A549 (cell line): ENCODE data around the gene BEST2. TPM values are rescaled to one million over a fixed set of nuclear protein-coding genes. Genes with fewer than 3 reads are reported as not detected.

Experiments
- ATAC-seq, 2 experiments: fragments of 200-7000 bp in 1 of 2; fragments of >200 bp in 1 of 2; cut with Nextera tagmentation in 1 of 2; cut with Tn5 transposase in 1 of 2; 3 replicates each; pipeline versions ENCODE4 v1.8.0 to v1.9.1; 2018 to 2020; ENCODE audit warnings: mild to moderate bottlenecking in 1 of 2, moderate library complexity in 1 of 2
- CTCF ChIA-PET: fragments of 300-600 bp; sonication (Branson Sonifier 250); formaldehyde crosslinking; extraction: SDS; loops from one replicate; lab custom pipeline; 2021; ENCODE audit warnings: antibody characterized with exemption, inconsistent platforms; lab: Yijun Ruan, JAX
- POLR2A ChIA-PET: fragments of 350-600 bp; formaldehyde crosslinking; extraction: SDS; loops from one replicate; lab custom pipeline; 2021; ENCODE audit warnings: antibody characterized with exemption, inconsistent platforms; lab: Yijun Ruan, JAX
- DNase-seq, 2 experiments: peaks; one replicate each; pipeline versions ENCODE4 v3.0.0 to v3.0.0-alpha.2; 2011 to 2016; ENCODE audit warnings: low read depth in 1 of 2, low spot score in 1 of 2
- FAIRE-seq: peaks from 2 replicates; lab custom pipeline; 2011; peaks lifted over from hg19 to GRCh38; lab: Jason Lieb, UNC
- H3K27ac ChIP-seq, 2 experiments: fragments of >200 bp; sonication (Bioruptor Twin); formaldehyde crosslinking; 3 replicates each; pipeline ENCODE4 v1.5.1; 2016 to 2017
- H3K4me1 ChIP-seq: fragments of >200 bp; sonication (Bioruptor Twin); formaldehyde crosslinking; 3 replicates; pipeline ENCODE4 v1.6.1; 2016
- H3K4me2 ChIP-seq: fragments of >200 bp; sonication (Bioruptor Twin); formaldehyde crosslinking; 3 replicates; pipeline ENCODE4 v1.6.1; 2016
- H3K4me3 ChIP-seq: fragments of >200 bp; sonication (Bioruptor Twin); formaldehyde crosslinking; 3 replicates; pipeline ENCODE4 v1.5.1; 2016
- H3K9me3 ChIP-seq: fragments of >200 bp; sonication (Bioruptor Twin); formaldehyde crosslinking; 3 replicates; pipeline ENCODE4 v1.6.1; 2016
- CBX2 ChIP-seq: fragments of 200-600 bp; sonication (generic); IDR thresholded peaks from 2 replicates; pipeline ENCODE4 v1.6.1; 2016; ENCODE audit warnings: low read depth, mild to moderate bottlenecking, borderline replicate concordance
- E2F6 ChIP-seq: IDR thresholded peaks from 2 replicates; pipeline ENCODE4 v1.6.1; 2012; ENCODE audit warnings: low read depth, borderline replicate concordance
- EHF ChIP-seq: fragments of 250-450 bp; sonication (Bioruptor Pico); IDR thresholded peaks from 2 replicates; pipeline ENCODE4 v1.5.0; 2020; ENCODE audit warnings: mild to moderate bottlenecking
- EP300 ChIP-seq, 2 experiments: fragments of >200 bp; sonication (Bioruptor Twin); formaldehyde crosslinking; IDR thresholded peaks; 2 replicates in 1 of 2; 3 replicates in 1 of 2; pipeline ENCODE4 v1.6.1; 2016 to 2017
- FOSL2 ChIP-seq, 2 experiments: fragments of 450-650 bp in 1 of 2; fragments of >200 bp in 1 of 2; sonication (Bioruptor Twin) in 1 of 2; formaldehyde crosslinking; IDR thresholded peaks; 2 replicates each; pipeline versions ENCODE4 v1.5.0 to v1.6.1; 2016 to 2020; ENCODE audit warnings: mild to moderate bottlenecking in 1 of 2, moderate library complexity in 1 of 2
- GATA3 ChIP-seq: IDR thresholded peaks from 2 replicates; pipeline ENCODE4 v1.6.1; 2012; ENCODE audit warnings: borderline replicate concordance
- HDAC2 ChIP-seq: fragments of 200-600 bp; sonication (generic); IDR thresholded peaks from 2 replicates; pipeline ENCODE4 v1.6.1; 2016
- HEYL ChIP-seq: fragments of 250-450 bp; sonication (Bioruptor Pico); IDR thresholded peaks from 2 replicates; pipeline ENCODE4 v1.8.0; 2021; ENCODE audit warnings: mild to moderate bottlenecking, moderate library complexity
- HOXB13 ChIP-seq: fragments of 250-450 bp; sonication (Bioruptor Pico); IDR thresholded peaks from 2 replicates; pipeline ENCODE4 v1.5.0; 2020; ENCODE audit warnings: low read depth, mild to moderate bottlenecking, moderate library complexity
- HOXB5 ChIP-seq: fragments of 250-450 bp; sonication (Bioruptor Pico); IDR thresholded peaks from 2 replicates; pipeline ENCODE4 v1.5.0; 2020; ENCODE audit warnings: mild to moderate bottlenecking, moderate library complexity
- JUN ChIP-seq, 2 experiments: fragments of >200 bp; sonication (Bioruptor Twin); formaldehyde crosslinking; IDR thresholded peaks; 2 replicates in 1 of 2; 3 replicates in 1 of 2; pipeline ENCODE4 v1.6.1; 2016 to 2017
- MYC ChIP-seq: IDR thresholded peaks from 2 replicates; pipeline ENCODE4 v1.6.1; 2012; ENCODE audit warnings: mild to moderate bottlenecking, inconsistent platforms, low read length, improper control_type of control experiment, borderline replicate concordance
- NFE2L2 ChIP-seq: fragments of 150-350 bp; conservative IDR thresholded peaks from 2 replicates; pipeline ENCODE4 v1.6.1; 2014; ENCODE audit warnings: low read length
- POLR2A ChIP-seq: IDR thresholded peaks from 2 replicates; pipeline ENCODE4 v1.6.1; 2012; ENCODE audit warnings: mild to moderate bottlenecking, low read length
- POLR2AphosphoS2 ChIP-seq: conservative IDR thresholded peaks from 2 replicates; pipeline ENCODE4 v1.6.1; 2012; ENCODE audit warnings: low read length, improper control_type of control experiment, inconsistent platforms
- RAD21 ChIP-seq, 2 experiments: fragments of >200 bp in 1 of 2; sonication (Bioruptor Twin) in 1 of 2; formaldehyde crosslinking in 1 of 2; IDR thresholded peaks in 1 of 2; conservative IDR thresholded peaks in 1 of 2; 2 replicates in 1 of 2; 3 replicates in 1 of 2; pipeline ENCODE4 v1.6.1; 2012 to 2018; ENCODE audit warnings: inconsistent platforms in 1 of 2
- RARB ChIP-seq: fragments of 250-450 bp; sonication (Bioruptor Pico); IDR thresholded peaks from 2 replicates; pipeline ENCODE4 v1.8.0; 2021; ENCODE audit warnings: mild to moderate bottlenecking, moderate library complexity
- RCOR1 ChIP-seq: fragments of 150-350 bp; IDR thresholded peaks from 2 replicates; pipeline ENCODE4 v1.6.1; 2014; ENCODE audit warnings: antibody characterized with exemption, low read length, low read depth
- REST ChIP-seq: fragments of 200-600 bp; sonication (generic); IDR thresholded peaks from 2 replicates; pipeline ENCODE4 v1.6.1; 2016; ENCODE audit warnings: antibody characterized with exemption, mild to moderate bottlenecking, moderate library complexity
- SREBF2 ChIP-seq: fragments of 450-650 bp; IDR thresholded peaks from 2 replicates; pipeline ENCODE4 v1.6.1; 2014; ENCODE audit warnings: mild to moderate bottlenecking, moderate library complexity
- USF2 ChIP-seq: fragments of 450-650 bp; IDR thresholded peaks from 2 replicates; pipeline ENCODE4 v1.6.1; 2014; ENCODE audit warnings: antibody characterized with exemption
- ZFP36 ChIP-seq: fragments of 450-650 bp; IDR thresholded peaks from 2 replicates; pipeline ENCODE4 v1.6.1; 2014; ENCODE audit warnings: borderline replicate concordance; ENCODE audit not compliant: partially characterized antibody
- ZNF302 ChIP-seq: fragments of 250-450 bp; sonication (Bioruptor Pico); IDR thresholded peaks from 2 replicates; pipeline ENCODE4 v1.9.0; 2021; ENCODE audit warnings: inconsistent platforms, mild to moderate bottlenecking, moderate library complexity
- ZSCAN20 ChIP-seq: fragments of 250-450 bp; sonication (Bioruptor Pico); IDR thresholded peaks from 2 replicates; pipeline ENCODE4 v1.8.0; 2022; ENCODE audit warnings: mild to moderate bottlenecking, moderate library complexity
- WGBS: methylation state at CpG from one replicate; pipeline ENCODE4 v1.1.6; 2017; ENCODE audit errors: missing lambda C conversion rate; 5-methylcytosine and 5-hydroxymethylcytosine counted together
- polyA plus RNA-seq, 4 experiments: library from polyadenylated mRNA; depleted of rRNA in 3 of 4; stranded (reverse); fragments of >200 nt; fragmentation: RNase III in 1 of 4; extraction: RNeasy Plus Mini Kit Qiagen cat#74134 plus additional on column Dnase treatment in 1 of 4; gene quantifications; 2 replicates in 3 of 4; 3 replicates in 1 of 4; pipeline ENCODE4 v1.2.3, GENCODE V29; 2011 to 2017
- TF ChIP-seq, protein P1 (sequence below): IDR thresholded peaks from 2 replicates; pipeline ENCODE4 v1.6.1; 2012
- TF ChIP-seq, protein P2 (sequence below): fragments of 250-450 bp; sonication (Bioruptor Pico); IDR thresholded peaks from 2 replicates; pipeline ENCODE4 v1.5.0; 2020; ENCODE audit warnings: low read depth, mild to moderate bottlenecking, moderate library complexity

Gene BEST2
- polyA plus RNA-seq, 2 of the 4 experiments (the other 2 are of a cell fraction), result not detected

GRCh38 chr19:12715929-12716328 is 35.7 kb upstream of the BEST2 start:
- Histone ChIP-seq H3K4me1 (peaks cover 5% of the 10 kb centered on the region; the same call in 1 of the 3 replicates), H3K27ac (no peak overlapping the region), H3K9me3 (no peaks in the 10 kb centered on the region), H3K4me2 (no peak overlapping the region), H3K4me3 (no peak overlapping the region)
- ATAC-seq (no peak), FAIRE-seq (no peak), DNase-seq (no peak)
- ChIA-PET POLR2A (no interaction called here), CTCF (interaction anchor here (1.1 to 7.4 kb wide), 6 partner anchors 21 to 132 kb away, joined by 3 to 46 read pairs (median 4); no protein-coding TSS in a partner anchor)
- WGBS, result 82% methylated on average over 3 of the region's 3 CpGs
- no peak for TF ChIP-seq REST
- no peak for TF ChIP-seq MYC
- TF ChIP-seq HOXB13 (CRISPR knock-in tag), result no peak
- no peak for TF ChIP-seq EP300 (IDR thresholded peaks at IDR 0.05)
- TF ChIP-seq JUN (IDR thresholded peaks at IDR 0.05), result no peak
- no peak for TF ChIP-seq NFE2L2
- TF ChIP-seq POLR2A, result no peak
- TF ChIP-seq, protein P1, sequence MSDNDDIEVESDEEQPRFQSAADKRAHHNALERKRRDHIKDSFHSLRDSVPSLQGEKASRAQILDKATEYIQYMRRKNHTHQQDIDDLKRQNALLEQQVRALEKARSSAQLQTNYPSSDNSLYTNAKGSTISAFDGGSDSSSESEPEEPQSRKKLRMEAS, result no peak
- no peak for TF ChIP-seq E2F6
- TF ChIP-seq POLR2AphosphoS2, result no peak
- TF ChIP-seq RARB, result no peak
- TF ChIP-seq HDAC2, result no peak
- TF ChIP-seq, protein P2, sequence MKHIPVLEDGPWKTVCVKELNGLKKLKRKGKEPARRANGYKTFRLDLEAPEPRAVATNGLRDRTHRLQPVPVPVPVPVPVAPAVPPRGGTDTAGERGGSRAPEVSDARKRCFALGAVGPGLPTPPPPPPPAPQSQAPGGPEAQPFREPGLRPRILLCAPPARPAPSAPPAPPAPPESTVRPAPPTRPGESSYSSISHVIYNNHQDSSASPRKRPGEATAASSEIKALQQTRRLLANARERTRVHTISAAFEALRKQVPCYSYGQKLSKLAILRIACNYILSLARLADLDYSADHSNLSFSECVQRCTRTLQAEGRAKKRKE, result no peak

- Histone ChIP-seq H3K9me3 (no peaks in the 10 kb centered on the region), H3K27ac (no peak overlapping the region), H3K4me1 (peaks cover 10% of the 10 kb centered on the region; the same call in 1 of the 3 replicates), H3K4me3 (no peak overlapping the region), H3K4me2 (no peak overlapping the region)
- ChIA-PET POLR2A (no interaction called here), CTCF (interaction anchor here (1.1 to 2.6 kb wide), 3 partner anchors 25 to 46 kb away, joined by 3 to 8 read pairs (median 5); no protein-coding TSS in a partner anchor)
- TF ChIP-seq CBX2 (no peak), ZSCAN20 (CRISPR knock-in tag) (no peak), HEYL (CRISPR knock-in tag) (no peak), USF2 (no peak), ZNF302 (CRISPR knock-in tag) (no peak), JUN (IDR thresholded peaks at IDR 0.05) (no peak), EHF (no peak), FOSL2 (IDR thresholded peaks at IDR 0.05) (no peak), FOSL2 (CRISPR knock-in tag; IDR thresholded peaks at IDR 0.05) (no peak), ZFP36 (no peak), RCOR1 (no peak), MYC (no peak), HOXB5 (CRISPR knock-in tag) (no peak), GATA3 (no peak), RAD21 (conservative IDR thresholded peaks at IDR 0.05 in 1 of 2, IDR thresholded peaks at IDR 0.05 in 1 of 2) (no peak), SREBF2 (no peak)
- FAIRE-seq (no peak), DNase-seq (no peak), ATAC-seq (no peak)
- WGBS, result 96% methylated on average over 10 of the region's 10 CpGs
These were observed 31.3 kb upstream of the BEST2 start for GRCh38 chr19:12720296-12720695.
